NB4 (cell line): ENCODE measurements around the gene ZACN.

Experiments used
- DNase-seq: peaks from one replicate; pipeline ENCODE4 v3.0.0; 2010; ENCODE audit warnings: low read depth
- H3K4me3 ChIP-seq: one replicate; pipeline ENCODE4 v1.5.1; 2011; ENCODE audit warnings: mild to moderate bottlenecking, low read depth, low read length, moderate library complexity
- MYC ChIP-seq: IDR thresholded peaks from 2 replicates; pipeline ENCODE4 v1.6.1; 2011; ENCODE audit warnings: low read depth, low read length
- POLR2A ChIP-seq: IDR thresholded peaks from 2 replicates; pipeline ENCODE4 v1.6.1; 2011; ENCODE audit warnings: mild to moderate bottlenecking; ENCODE audit not compliant: insufficient read length; ENCODE audit errors: extremely low read depth
- TF ChIP-seq, protein P1 (sequence below): IDR thresholded peaks from one replicate; pipeline ENCODE4 v1.5.1; 2012; ENCODE audit warnings: low read depth, low read length
- TF ChIP-seq, protein P2 (sequence below): IDR thresholded peaks from 2 replicates; pipeline ENCODE4 v1.6.1; 2011; ENCODE audit warnings: low read depth, low read length

ZACN gene

GRCh38 chr17:76106703-76107102 lies 27.7 kb downstream of the ZACN start:
- no peak for DNase-seq
- TF ChIP-seq, protein P1, sequence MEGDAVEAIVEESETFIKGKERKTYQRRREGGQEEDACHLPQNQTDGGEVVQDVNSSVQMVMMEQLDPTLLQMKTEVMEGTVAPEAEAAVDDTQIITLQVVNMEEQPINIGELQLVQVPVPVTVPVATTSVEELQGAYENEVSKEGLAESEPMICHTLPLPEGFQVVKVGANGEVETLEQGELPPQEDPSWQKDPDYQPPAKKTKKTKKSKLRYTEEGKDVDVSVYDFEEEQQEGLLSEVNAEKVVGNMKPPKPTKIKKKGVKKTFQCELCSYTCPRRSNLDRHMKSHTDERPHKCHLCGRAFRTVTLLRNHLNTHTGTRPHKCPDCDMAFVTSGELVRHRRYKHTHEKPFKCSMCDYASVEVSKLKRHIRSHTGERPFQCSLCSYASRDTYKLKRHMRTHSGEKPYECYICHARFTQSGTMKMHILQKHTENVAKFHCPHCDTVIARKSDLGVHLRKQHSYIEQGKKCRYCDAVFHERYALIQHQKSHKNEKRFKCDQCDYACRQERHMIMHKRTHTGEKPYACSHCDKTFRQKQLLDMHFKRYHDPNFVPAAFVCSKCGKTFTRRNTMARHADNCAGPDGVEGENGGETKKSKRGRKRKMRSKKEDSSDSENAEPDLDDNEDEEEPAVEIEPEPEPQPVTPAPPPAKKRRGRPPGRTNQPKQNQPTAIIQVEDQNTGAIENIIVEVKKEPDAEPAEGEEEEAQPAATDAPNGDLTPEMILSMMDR, result no peak
- TF ChIP-seq, protein P2, sequence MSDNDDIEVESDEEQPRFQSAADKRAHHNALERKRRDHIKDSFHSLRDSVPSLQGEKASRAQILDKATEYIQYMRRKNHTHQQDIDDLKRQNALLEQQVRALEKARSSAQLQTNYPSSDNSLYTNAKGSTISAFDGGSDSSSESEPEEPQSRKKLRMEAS, result no peak
- TF ChIP-seq MYC, result no peak
- no peak for TF ChIP-seq POLR2A
- H3K4me3 ChIP-seq, result no peak overlapping the region

GRCh38 chr17:76107509-76107908 lies 28.5 kb downstream of the ZACN start:
- peak; percentile 59 for DNase-seq
- TF ChIP-seq, protein P1, result peak; percentile 30
- no peak for TF ChIP-seq POLR2A
- no peak overlapping the region for H3K4me3 ChIP-seq

DNA sequence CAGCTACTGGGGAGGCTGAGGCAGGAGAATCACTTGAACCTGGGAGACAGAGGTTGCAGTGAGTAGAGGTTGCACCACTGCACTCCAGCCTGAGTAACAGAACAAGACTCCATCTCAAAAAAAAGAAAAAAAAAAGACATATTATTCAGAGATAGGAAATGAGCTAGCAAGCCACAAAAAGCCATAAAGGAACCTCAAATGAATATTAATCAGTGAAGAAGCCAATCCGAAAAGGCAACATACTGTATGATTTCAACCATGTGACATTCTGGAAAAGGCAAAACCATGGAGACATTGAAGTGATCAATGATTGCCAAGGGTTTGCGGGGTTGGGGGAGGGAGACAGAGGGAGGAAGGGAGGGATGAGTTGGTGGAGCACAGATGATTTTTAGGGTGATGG lies 33.0 kb downstream of the ZACN start:
- no peak overlapping the region for H3K4me3 ChIP-seq
- TF ChIP-seq, protein P2, result no peak
- no peak for TF ChIP-seq MYC
- no peak for DNase-seq

- DNase-seq, result no peak
- H3K4me3 ChIP-seq, result no peak overlapping the region
- TF ChIP-seq, protein P1, result no peak
- no peak for TF ChIP-seq MYC
- TF ChIP-seq, protein P2, result no peak
- no peak for TF ChIP-seq POLR2A
Measured at GRCh38 chr17:76115138-76115754, 36.3 kb downstream of the ZACN start.

DNA sequence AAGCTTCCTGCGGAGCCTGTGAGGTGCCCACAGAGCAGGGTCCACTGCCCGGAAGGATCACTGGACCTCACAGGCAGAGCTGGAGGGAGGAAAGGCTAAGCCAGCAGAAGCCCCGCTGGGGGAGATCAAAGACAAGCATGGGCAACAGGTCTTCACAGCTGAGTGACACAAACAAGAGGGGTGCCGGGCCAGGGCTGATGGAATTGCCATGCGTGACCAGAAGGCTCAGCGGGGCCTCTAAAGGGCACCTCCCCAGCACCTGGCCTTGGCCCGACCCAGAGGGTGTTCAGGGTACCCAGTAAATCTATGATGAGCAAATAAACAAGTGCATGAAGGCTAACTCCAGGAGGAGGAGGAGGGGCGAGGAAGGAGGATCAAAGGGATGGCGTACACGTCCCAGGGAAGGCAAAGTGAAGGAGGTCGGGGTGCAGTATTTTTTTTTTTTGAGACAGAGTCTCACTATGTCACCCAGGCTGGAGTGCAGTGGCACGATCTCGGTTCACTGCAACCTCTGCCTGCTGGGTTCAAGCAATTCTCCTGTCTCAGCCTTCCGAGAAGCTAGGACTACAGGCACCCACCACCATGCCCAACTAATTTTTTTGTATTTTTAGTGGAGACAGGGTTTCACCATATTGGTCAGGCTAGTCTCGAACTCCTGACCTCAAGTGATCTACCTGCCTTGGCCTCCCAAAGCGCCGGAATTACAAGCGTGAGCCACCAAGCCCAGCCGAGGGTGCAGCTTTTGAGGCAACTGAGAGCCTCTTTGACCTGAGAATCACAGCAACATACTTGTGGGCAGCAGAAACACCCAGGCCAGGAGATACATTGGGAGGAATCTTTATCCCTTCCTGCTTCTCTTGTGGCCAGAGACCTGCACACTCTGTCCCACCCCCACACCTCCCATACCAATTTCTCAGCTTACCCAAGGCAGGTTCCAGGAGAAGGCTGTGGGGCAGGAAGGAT lies 40.7 kb downstream of the ZACN start:
- H3K4me3 ChIP-seq, result no peak overlapping the region
- TF ChIP-seq, protein P2, result no peak
- TF ChIP-seq, protein P1, result no peak
- TF ChIP-seq POLR2A, result no peak
- no peak for TF ChIP-seq MYC
- DNase-seq, result no peak

DNA sequence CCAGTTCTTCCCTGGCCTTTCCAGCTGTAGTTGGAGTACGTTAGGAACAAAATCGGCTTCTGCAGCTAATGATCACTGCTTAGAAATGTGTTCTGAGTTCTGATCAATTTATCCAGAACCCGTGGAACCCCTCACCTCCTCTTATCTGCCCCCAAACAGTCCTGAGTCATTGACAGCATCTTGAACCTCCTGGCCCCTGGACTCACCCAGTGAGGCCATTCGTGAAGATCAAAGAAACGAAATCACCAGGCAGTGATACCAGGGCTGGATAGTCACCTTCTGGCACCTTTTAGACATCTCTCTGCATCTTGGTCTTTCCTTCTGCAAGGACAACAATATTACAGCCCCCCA lies 41.7 kb downstream of the ZACN start:
- no peak overlapping the region for H3K4me3 ChIP-seq
- TF ChIP-seq MYC (no peak), POLR2A (no peak)
- TF ChIP-seq, protein P1, result no peak
- TF ChIP-seq, protein P2, result no peak
- DNase-seq, result no peak
